ENCODE measurements around the gene TPI1. TPM values are rescaled to one million over a fixed set of nuclear protein-coding genes. Genes with fewer than 3 reads are reported as not detected.

TPI1 gene
- total RNA-seq, 1 experiment from 2014 or later = 1,141 TPM

- ChIA-PET POLR2A (interaction anchor here (1.2 to 1.3 kb wide), 2 partner anchors 26 to 65 kb away, joined by 4 to 6 read pairs; partner anchors contain the start of genes C12orf57, RNU7-1 and USP5), CTCF (interaction anchor here (1.7 kb wide), 1 partner anchor 48 kb away, joined by 5 read pairs; no protein-coding TSS in a partner anchor)
- no TSS peak for BruUV-seq (replicated peaks)
- Mint-ChIP-seq H3K4me1 (ENCODE audit: low read depth, unreplicated experiment) (peaks cover 9% of the 10 kb centered on the region), H3K4me3 (ENCODE audit: unreplicated experiment) (no peak overlapping the region), H3K27me3 (ENCODE audit: insufficient read depth, unreplicated experiment) (no peaks in the 10 kb centered on the region), H3K27ac (ENCODE audit: unreplicated experiment) (no peak overlapping the region), H3K36me3 (ENCODE audit: insufficient read depth, unreplicated experiment) (peaks cover 7% of the 10 kb centered on the region), H3K9me3 (ENCODE audit: unreplicated experiment) (no peaks in the 10 kb centered on the region)
- TF ChIP-seq CTCF (IDR thresholded peaks at IDR 0.05; ENCODE audit: insufficient read depth in 1 of 2, low read depth in 1 of 2, low read length in 1 of 2, severe bottlenecking in 1 of 2, unreplicated experiment in 1 of 2) = no peak
- H3K36me3 ChIP-seq (ENCODE audit: control insufficient read depth, insufficient read depth, low read length) = peaks cover 1% of the 10 kb centered on the region
- no peak for DNase-seq
- intact Hi-C loops (cut with micrococcal nuclease; ENCODE audit: unreplicated experiment) = no loop called here
- no peaks in the 10 kb centered on the region for H3K27me3 ChIP-seq (replicated peaks; ENCODE audit: control insufficient read depth, insufficient read depth, low read length)
- peaks cover 14% of the 10 kb centered on the region for H3K4me1 ChIP-seq
- H3K4me3 ChIP-seq (ENCODE audit: low read depth, low read length) = no peak overlapping the region
- H3K9me3 ChIP-seq = no peaks in the 10 kb centered on the region
These were observed 50.3 kb downstream of the TPI1 start for GRCh38 chr12:6917491-6918231.

GRCh38 chr12:6919588-6919987 lies 52.3 kb downstream of the TPI1 start:
- intact Hi-C loops (cut with micrococcal nuclease; ENCODE audit: unreplicated experiment) = no loop called here
- no peak overlapping the region for H3K27ac Mint-ChIP-seq (ENCODE audit: unreplicated experiment)

More at GRCh38 chr12:6919588-6919987, 52.3 kb downstream of the TPI1 start:
- Mint-ChIP-seq H3K4me3 (ENCODE audit: unreplicated experiment) (no peak overlapping the region), H3K4me1 (ENCODE audit: low read depth, unreplicated experiment) (peaks cover 5% of the 10 kb centered on the region), H3K9me3 (ENCODE audit: unreplicated experiment) (no peaks in the 10 kb centered on the region), H3K36me3 (ENCODE audit: insufficient read depth, unreplicated experiment) (peaks cover 7% of the 10 kb centered on the region), H3K27me3 (ENCODE audit: insufficient read depth, unreplicated experiment) (no peaks in the 10 kb centered on the region)
- Histone ChIP-seq H3K4me1 (peaks cover 11% of the 10 kb centered on the region), H3K27me3 (replicated peaks; ENCODE audit: control insufficient read depth, insufficient read depth, low read length) (no peaks in the 10 kb centered on the region), H3K36me3 (ENCODE audit: control insufficient read depth, insufficient read depth, low read length) (peaks cover 1% of the 10 kb centered on the region), H3K9me3 (no peaks in the 10 kb centered on the region), H3K4me3 (ENCODE audit: low read depth, low read length) (no peak overlapping the region)
- no peak for TF ChIP-seq CTCF (IDR thresholded peaks at IDR 0.05; ENCODE audit: insufficient read depth in 1 of 2, low read depth in 1 of 2, low read length in 1 of 2, severe bottlenecking in 1 of 2, unreplicated experiment in 1 of 2)
- no TSS peak for BruUV-seq (replicated peaks)
- ChIA-PET POLR2A (interaction anchor here (0.6 kb wide), 1 partner anchor 194 kb away, joined by 11 read pairs; no protein-coding TSS in a partner anchor), CTCF (no interaction called here)
- no peak for DNase-seq

Other genes starting within 250 kb of the TPI1 start
- gene LPAR5, start 231.6 kb upstream of the TPI1 start, total RNA-seq (2022) = 0.19 and 0.20 TPM in 2 replicates
- gene ACRBP, start 220.1 kb upstream of the TPI1 start, total RNA-seq (2022) = 0.73 and 1.3 TPM in 2 replicates
- gene ING4, start 204.4 kb upstream of the TPI1 start, total RNA-seq (2022) = 31.6 and 32.8 TPM in 2 replicates
- 119 and 127 TPM in 2 replicates for gene ZNF384, start 178.2 kb upstream of the TPI1 start, total RNA-seq (2022)
- gene PIANP, start 166.7 kb upstream of the TPI1 start, total RNA-seq (2022) = 0.37 and 0.48 TPM in 2 replicates
- 56.8 and 61.9 TPM in 2 replicates for gene COPS7A, start 143.5 kb upstream of the TPI1 start, total RNA-seq (2022)
- 303 and 309 TPM in 2 replicates for gene MLF2, start 114.4 kb upstream of the TPI1 start, total RNA-seq (2022)
- 264 and 285 TPM in 2 replicates for gene PTMS, start 101.2 kb upstream of the TPI1 start, total RNA-seq (2022)
- gene LAG3, start 95.0 kb upstream of the TPI1 start, total RNA-seq (2022) = 1.9 and 3.2 TPM in 2 replicates
- not detected in 2 replicates for gene CD4, start 78.0 kb upstream of the TPI1 start, total RNA-seq (2022)
- 0.81 and 1.2 TPM in 2 replicates for gene GPR162, start 45.7 kb upstream of the TPI1 start, total RNA-seq (2022)
- gene P3H3, start 39.1 kb upstream of the TPI1 start, total RNA-seq (2022) = 25.1 and 25.6 TPM in 2 replicates
- 3.9 and 5.1 TPM in 2 replicates for gene GNB3, start 26.6 kb upstream of the TPI1 start, total RNA-seq (2022)
- 147 and 152 TPM in 2 replicates for gene CDCA3, start 16.2 kb upstream of the TPI1 start, total RNA-seq (2022)
- gene USP5, start 15.4 kb upstream of the TPI1 start, total RNA-seq (2022) = 226 and 230 TPM in 2 replicates
- gene SPSB2, start 5.8 kb downstream of the TPI1 start, total RNA-seq (2022) = 23.7 and 24.7 TPM in 2 replicates
- gene LRRC23, start 37.3 kb downstream of the TPI1 start, total RNA-seq (2022) = 7.8 and 8.6 TPM in 2 replicates
- 23.2 and 25.3 TPM in 2 replicates for gene ENO2, start 47.0 kb downstream of the TPI1 start, total RNA-seq (2022)
- gene ATN1, start 60.4 kb downstream of the TPI1 start, total RNA-seq (2022) = 126 TPM in 2 replicates
- not detected in 2 replicates for gene RNU7-1, start 76.3 kb downstream of the TPI1 start, total RNA-seq (2022)
- gene C12orf57, start 76.5 kb downstream of the TPI1 start, total RNA-seq (2022) = 111 TPM in 2 replicates
- 43.9 and 54.8 TPM in 2 replicates for gene PTPN6, start 83.8 kb downstream of the TPI1 start, total RNA-seq (2022)
- gene PHB2, start 103.1 kb downstream of the TPI1 start, total RNA-seq (2022) = 411 and 479 TPM in 2 replicates
- 149 and 161 TPM in 2 replicates for gene EMG1, start 103.4 kb downstream of the TPI1 start, total RNA-seq (2022)
- gene LPCAT3, start 150.9 kb downstream of the TPI1 start, total RNA-seq (2022) = 142 and 155 TPM in 2 replicates
- gene C1S, start 193.2 kb downstream of the TPI1 start, total RNA-seq (2022) = 5.3 and 6.1 TPM in 2 replicates
- gene C1R, start 224.9 kb downstream of the TPI1 start, total RNA-seq (2022) = 3.9 and 4.2 TPM in 2 replicates
- 38.7 and 40.2 TPM in 2 replicates for gene C1RL, start 241.7 kb downstream of the TPI1 start, total RNA-seq (2022)